Right atrium auricular region (tissue), 2 donors: ENCODE results near the gene LLGL1. TPM values are rescaled to one million over a fixed set of nuclear protein-coding genes. Genes with fewer than 3 reads are reported as not detected.

Experiments used
- DNase-seq: peaks from one replicate; pipeline ENCODE4 v3.0.0-alpha.2; 2019; ENCODE audit warnings: low spot score
- H3K27ac ChIP-seq, 2 donors: fragments of 200-600 bp; sonication (generic); 1 replicate in 1 of 2; 2 replicates in 1 of 2; pipeline ENCODE4 v1.5.1; 2016 to 2019
- H3K27me3 ChIP-seq, 2 donors: fragments of 200-600 bp; sonication (generic); one replicate each; pipeline versions ENCODE4 v1.5.1 to v1.6.0; 2017 to 2019
- H3K36me3 ChIP-seq: fragments of 200-600 bp; sonication (generic); one replicate; pipeline ENCODE4 v1.5.1; 2016
- H3K4me1 ChIP-seq, 2 donors: fragments of 200-600 bp; sonication (generic); one replicate each; pipeline versions ENCODE4 v1.5.1 to v1.6.0; 2017 to 2019
- H3K4me3 ChIP-seq, 2 donors: fragments of 200-600 bp; sonication (generic); 1 replicate in 1 of 2; 2 replicates in 1 of 2; pipeline ENCODE4 v1.5.1; 2017 to 2019; ENCODE audit warnings: mild to moderate bottlenecking in 1 of 2, moderate library complexity in 1 of 2
- H3K9me3 ChIP-seq, 2 donors: fragments of 200-600 bp; sonication (generic); one replicate each; pipeline ENCODE4 v1.5.1; 2019
- CTCF ChIP-seq, 2 donors: fragments of 200-600 bp; sonication (generic); IDR thresholded peaks; one replicate each; pipeline ENCODE4 v1.5.1; 2019; ENCODE audit warnings: antibody characterized with exemption in 2 of 2
- total RNA-seq, 2 donors: library from RNA; depleted of rRNA; stranded (reverse); fragments of >200 nt; gene quantifications; one replicate each; pipeline ENCODE4 v1.1.0, GENCODE V29; 2016

Gene LLGL1
- total RNA-seq, 2 donors from 2014 or later = 12.6 to 16.7 TPM

- H3K27me3 ChIP-seq = no peaks in the 10 kb centered on the region
- no peak for TF ChIP-seq CTCF (IDR thresholded peaks at IDR 0.05)
- peaks cover 0 to 27% of the 10 kb centered on the region in 2 donors for H3K4me1 ChIP-seq
- H3K9me3 ChIP-seq = no peaks in the 10 kb centered on the region
- no peak overlapping the region for H3K4me3 ChIP-seq
- peaks cover 75% of the 10 kb centered on the region for H3K36me3 ChIP-seq
- H3K27ac ChIP-seq = peak overlapping the region; percentile 41 to 50
- no peak for DNase-seq
Measured at GRCh38 chr17:18247613-18248001, 22.2 kb downstream of the LLGL1 start.

GRCh38 chr17:18248300-18248731 is 22.9 kb downstream of the LLGL1 start:
- Histone ChIP-seq H3K27ac (peak overlapping the region; percentile 41 to 50), H3K36me3 (peaks cover 82% of the 10 kb centered on the region), H3K4me1 (peaks cover 0 to 27% of the 10 kb centered on the region in 2 donors), H3K9me3 (no peaks in the 10 kb centered on the region), H3K27me3 (no peaks in the 10 kb centered on the region), H3K4me3 (no peak overlapping the region)
- DNase-seq = peak; percentile 78
- peak; percentile 33 to 65 for TF ChIP-seq CTCF (IDR thresholded peaks at IDR 0.05)

GRCh38 chr17:18248811-18249210 is 23.4 kb downstream of the LLGL1 start:
- Histone ChIP-seq H3K36me3 (peaks cover 86% of the 10 kb centered on the region), H3K9me3 (no peaks in the 10 kb centered on the region), H3K4me3 (no peak overlapping the region), H3K27ac (peak overlapping the region; percentile 41 to 50), H3K27me3 (no peaks in the 10 kb centered on the region), H3K4me1 (peaks cover 0 to 27% of the 10 kb centered on the region in 2 donors)
- no peak for DNase-seq
- no peak for TF ChIP-seq CTCF (IDR thresholded peaks at IDR 0.05)

GRCh38 chr17:18250259-18250658 is 24.8 kb downstream of the LLGL1 start:
- DNase-seq = no peak
- no peak overlapping the region for H3K27ac ChIP-seq
- H3K9me3 ChIP-seq = no peaks in the 10 kb centered on the region
- H3K36me3 ChIP-seq = peaks cover 88% of the 10 kb centered on the region
- no peaks in the 10 kb centered on the region for H3K27me3 ChIP-seq
- no peak overlapping the region for H3K4me3 ChIP-seq
- H3K4me1 ChIP-seq = peaks cover 0 to 27% of the 10 kb centered on the region in 2 donors
- no peak for TF ChIP-seq CTCF (IDR thresholded peaks at IDR 0.05)

GRCh38 chr17:18250708-18251107 is 25.3 kb downstream of the LLGL1 start:
- H3K27ac ChIP-seq = no peak overlapping the region
- peaks cover 88% of the 10 kb centered on the region for H3K36me3 ChIP-seq
- DNase-seq = no peak
- H3K27me3 ChIP-seq = no peaks in the 10 kb centered on the region
- H3K4me1 ChIP-seq = peaks cover 0 to 27% of the 10 kb centered on the region in 2 donors
- TF ChIP-seq CTCF (IDR thresholded peaks at IDR 0.05) = no peak
- H3K9me3 ChIP-seq = no peaks in the 10 kb centered on the region
- no peak overlapping the region for H3K4me3 ChIP-seq

- H3K4me3 ChIP-seq = no peak overlapping the region
- peaks cover 0 to 30% of the 10 kb centered on the region in 2 donors for H3K4me1 ChIP-seq
- H3K36me3 ChIP-seq = peaks cover 88% of the 10 kb centered on the region
- DNase-seq = no peak
- no peak for TF ChIP-seq CTCF (IDR thresholded peaks at IDR 0.05)
- no peak overlapping the region for H3K27ac ChIP-seq
- no peaks in the 10 kb centered on the region for H3K9me3 ChIP-seq
- H3K27me3 ChIP-seq = no peaks in the 10 kb centered on the region
Measured at GRCh38 chr17:18251204-18251603, 25.8 kb downstream of the LLGL1 start.
